ENCODE measurements around the gene MBNL3. TPM values are rescaled to one million over a fixed set of nuclear protein-coding genes. Genes with fewer than 3 reads are reported as not detected.

MBNL3 gene, protein sequence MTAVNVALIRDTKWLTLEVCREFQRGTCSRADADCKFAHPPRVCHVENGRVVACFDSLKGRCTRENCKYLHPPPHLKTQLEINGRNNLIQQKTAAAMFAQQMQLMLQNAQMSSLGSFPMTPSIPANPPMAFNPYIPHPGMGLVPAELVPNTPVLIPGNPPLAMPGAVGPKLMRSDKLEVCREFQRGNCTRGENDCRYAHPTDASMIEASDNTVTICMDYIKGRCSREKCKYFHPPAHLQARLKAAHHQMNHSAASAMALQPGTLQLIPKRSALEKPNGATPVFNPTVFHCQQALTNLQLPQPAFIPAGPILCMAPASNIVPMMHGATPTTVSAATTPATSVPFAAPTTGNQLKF
- total RNA-seq, result 10 to 100 TPM; 30.0 TPM

DNA sequence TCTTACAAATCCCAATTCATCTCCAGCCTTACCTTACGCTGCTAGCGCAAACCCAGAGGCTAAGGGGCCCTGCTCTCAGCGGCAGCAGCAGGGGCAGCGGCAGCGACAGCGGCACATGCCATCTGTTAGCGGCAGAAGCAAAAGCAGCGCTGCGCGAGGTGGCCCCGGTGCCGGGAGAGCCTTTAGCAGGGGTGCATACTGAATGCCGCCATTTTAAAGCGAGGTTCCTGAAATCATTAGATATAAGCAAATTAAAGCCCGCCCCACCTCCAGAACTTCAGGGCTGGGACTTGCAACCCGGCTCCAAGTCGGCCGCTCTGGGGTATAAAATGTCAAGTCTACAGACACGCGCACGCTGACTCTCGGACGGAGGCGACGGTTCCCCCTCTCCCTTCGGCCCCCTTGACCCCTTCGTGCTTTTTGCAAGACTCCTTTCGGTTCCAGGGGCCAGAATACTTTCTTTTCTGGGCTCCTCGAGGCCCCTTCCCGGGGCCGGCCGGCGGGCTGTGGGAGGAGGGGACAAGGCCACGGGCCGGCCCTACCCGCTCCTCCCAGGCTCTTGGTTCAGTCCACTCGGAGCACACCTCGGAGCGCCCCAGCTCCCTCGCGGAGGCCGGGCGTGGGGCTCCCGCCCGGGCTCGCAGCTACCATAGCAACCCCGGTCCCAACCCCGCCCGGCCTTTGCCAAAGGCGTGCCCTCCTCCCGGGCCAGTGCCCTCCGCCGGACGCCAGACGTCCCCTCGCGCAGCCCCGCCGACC is at the start of gene MBNL3:
Gene MBNL3, minus strand, starts transcription at position 220 of the 759 bp plus-strand sequence. CDS start 49,427 bp downstream, outside the sequence.
- Mint-ChIP-seq H3K4me3 (peak within 1 kb of the TSS; percentile 96), H3K36me3 (ENCODE audit: low read depth) (peaks cover 4% of the 10 kb centered on the region), H3K27me3 (ENCODE audit: low read depth) (no peaks in the 10 kb centered on the region), H3K4me1 (ENCODE audit: low read depth) (peaks cover 48% of the 10 kb centered on the region), H3K9me3 (ENCODE audit: insufficient read depth) (no peaks in the 10 kb centered on the region), H3K27ac (peak within 1 kb of the TSS; percentile 97)
- POLR2A ChIA-PET, result interaction anchor here (0.6 to 2.0 kb wide), 3 partner anchors 9 to 270 kb away, joined by 3 to 11 read pairs (median 3); partner anchors contain the start of gene RAP2C
- peak; percentile 71 for DNase-seq
- CTCF ChIA-PET, result interaction anchor here (1.0 kb wide), 1 partner anchor 196 kb away, joined by 3 read pairs; no protein-coding TSS in a partner anchor
- ATAC-seq, result peak; percentile 78

DNA sequence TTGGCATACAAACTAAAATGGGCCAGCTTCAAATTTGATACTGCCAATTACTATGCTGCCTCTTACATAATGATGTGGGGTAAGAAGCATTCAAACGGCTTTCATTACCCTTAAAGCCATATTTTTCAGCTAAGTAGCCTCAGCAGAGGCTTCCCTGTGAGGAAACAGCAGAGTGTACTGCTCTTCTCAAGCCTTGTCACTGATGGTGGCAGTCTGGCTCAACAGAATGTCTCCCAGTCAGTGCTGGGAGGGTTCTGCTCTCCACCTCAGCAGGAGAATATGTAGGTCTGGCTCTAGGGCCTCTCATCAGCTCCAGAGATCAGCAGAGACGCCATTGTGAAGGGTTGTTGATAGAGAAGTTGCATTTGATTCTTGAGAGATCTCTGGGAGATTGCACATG is 44.6 kb upstream of the MBNL3 start:
- H3K4me3 Mint-ChIP-seq, result no peak overlapping the region
- no peaks in the 10 kb centered on the region for H3K36me3 Mint-ChIP-seq (ENCODE audit: low read depth)
- DNase-seq (no peak), ATAC-seq (no peak)
- ChIA-PET POLR2A (no interaction called here), CTCF (no interaction called here)
- no peaks in the 10 kb centered on the region for H3K9me3 Mint-ChIP-seq (ENCODE audit: insufficient read depth)
- H3K4me1 Mint-ChIP-seq (ENCODE audit: low read depth), result peaks cover 10% of the 10 kb centered on the region
- H3K27ac Mint-ChIP-seq, result no peak overlapping the region
- H3K27me3 Mint-ChIP-seq (ENCODE audit: low read depth), result peaks cover 4% of the 10 kb centered on the region

DNA sequence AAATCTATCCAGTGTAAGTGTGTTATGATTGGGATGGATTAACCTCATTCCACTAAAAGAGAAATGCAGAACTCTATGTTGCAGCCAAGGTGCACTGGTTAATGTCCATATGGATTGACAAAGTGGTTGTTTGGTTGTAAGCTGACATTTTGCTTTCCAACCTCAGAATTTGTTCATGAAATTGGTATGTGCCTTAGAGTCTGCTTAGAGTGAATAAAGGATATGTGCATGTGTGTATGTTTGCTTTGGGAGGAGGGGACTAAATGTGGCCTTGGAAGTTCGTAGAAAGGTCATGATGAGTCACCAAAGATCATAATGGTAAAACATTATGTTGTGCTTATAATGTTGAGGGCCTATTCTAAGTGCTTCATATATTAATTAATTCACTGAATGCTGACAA is 44.1 kb upstream of the MBNL3 start:
- DNase-seq, result no peak
- CTCF ChIA-PET, result no interaction called here
- ATAC-seq, result no peak
- POLR2A ChIA-PET, result no interaction called here
- no peak overlapping the region for H3K27ac Mint-ChIP-seq
- H3K36me3 Mint-ChIP-seq (ENCODE audit: low read depth), result no peaks in the 10 kb centered on the region
- peaks cover 4% of the 10 kb centered on the region for H3K27me3 Mint-ChIP-seq (ENCODE audit: low read depth)
- no peak overlapping the region for H3K4me3 Mint-ChIP-seq
- H3K9me3 Mint-ChIP-seq (ENCODE audit: insufficient read depth), result no peaks in the 10 kb centered on the region
- peaks cover 10% of the 10 kb centered on the region for H3K4me1 Mint-ChIP-seq (ENCODE audit: low read depth)

DNA sequence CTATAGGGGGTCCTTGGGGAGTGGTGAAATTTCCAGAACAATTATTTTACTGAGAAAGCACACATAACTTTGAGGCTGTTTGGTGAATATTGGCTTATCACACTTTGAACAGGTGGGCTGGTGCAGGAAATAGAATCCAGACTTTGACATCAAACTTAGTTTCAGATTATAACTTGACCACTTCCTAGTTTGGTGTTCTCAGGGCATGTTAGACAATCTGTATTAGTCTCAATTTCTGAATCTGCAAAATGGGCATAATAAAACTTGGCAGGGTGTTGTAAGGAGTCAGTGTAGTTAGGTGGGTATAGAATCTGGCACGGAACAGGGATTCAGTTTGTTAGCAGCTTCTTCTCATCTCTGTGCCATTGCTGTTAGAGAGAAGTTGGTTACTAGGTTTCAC is 43.3 kb upstream of the MBNL3 start:
- ATAC-seq, result no peak
- CTCF ChIA-PET, result no interaction called here
- H3K27me3 Mint-ChIP-seq (ENCODE audit: low read depth), result peaks cover 4% of the 10 kb centered on the region
- DNase-seq, result no peak
- no peak overlapping the region for H3K4me3 Mint-ChIP-seq
- no peaks in the 10 kb centered on the region for H3K36me3 Mint-ChIP-seq (ENCODE audit: low read depth)
- H3K4me1 Mint-ChIP-seq (ENCODE audit: low read depth), result peaks cover 10% of the 10 kb centered on the region
- POLR2A ChIA-PET, result no interaction called here
- H3K9me3 Mint-ChIP-seq (ENCODE audit: insufficient read depth), result no peaks in the 10 kb centered on the region
- H3K27ac Mint-ChIP-seq, result no peak overlapping the region

- Mint-ChIP-seq H3K4me1 (ENCODE audit: low read depth) (no peaks in the 10 kb centered on the region), H3K27ac (no peak overlapping the region), H3K4me3 (no peak overlapping the region), H3K36me3 (ENCODE audit: low read depth) (no peaks in the 10 kb centered on the region), H3K27me3 (ENCODE audit: low read depth) (peaks cover 5% of the 10 kb centered on the region), H3K9me3 (ENCODE audit: insufficient read depth) (no peaks in the 10 kb centered on the region)
- POLR2A ChIA-PET, result no interaction called here
- ATAC-seq (no peak), DNase-seq (no peak)
- CTCF ChIA-PET, result no interaction called here
These were observed 32.0 kb upstream of the MBNL3 start for GRCh38 chrX:132520792-132521191.

DNA sequence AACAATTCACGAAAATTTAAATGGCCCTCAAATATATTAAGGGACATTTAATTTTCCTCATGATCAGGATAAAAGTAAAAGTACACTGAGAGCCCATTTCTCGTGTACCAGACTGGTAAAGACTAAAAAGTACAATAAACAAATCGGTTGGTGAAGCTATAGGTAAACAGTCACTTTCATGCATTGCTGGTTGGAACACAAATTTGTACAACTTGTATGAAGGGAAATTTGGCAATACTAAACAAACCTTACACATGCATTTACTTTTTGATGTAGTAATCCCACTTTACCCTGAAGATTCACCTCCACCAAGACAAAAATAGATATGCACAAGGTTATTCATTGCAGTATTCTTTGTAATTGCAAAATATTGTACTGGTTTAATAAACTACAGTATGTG is 31.4 kb upstream of the MBNL3 start:
- Mint-ChIP-seq H3K4me3 (no peak overlapping the region), H3K9me3 (ENCODE audit: insufficient read depth) (no peaks in the 10 kb centered on the region), H3K36me3 (ENCODE audit: low read depth) (no peaks in the 10 kb centered on the region), H3K4me1 (ENCODE audit: low read depth) (no peaks in the 10 kb centered on the region), H3K27ac (no peak overlapping the region), H3K27me3 (ENCODE audit: low read depth) (peaks cover 5% of the 10 kb centered on the region)
- ATAC-seq (no peak), DNase-seq (no peak)
- ChIA-PET POLR2A (no interaction called here), CTCF (no interaction called here)

- DNase-seq, result no peak
- no peak for ATAC-seq
- H3K4me1 Mint-ChIP-seq (ENCODE audit: low read depth), result no peaks in the 10 kb centered on the region
- H3K27me3 Mint-ChIP-seq (ENCODE audit: low read depth), result peaks cover 5% of the 10 kb centered on the region
- ChIA-PET CTCF (no interaction called here), POLR2A (no interaction called here)
- no peaks in the 10 kb centered on the region for H3K36me3 Mint-ChIP-seq (ENCODE audit: low read depth)
- H3K9me3 Mint-ChIP-seq (ENCODE audit: insufficient read depth), result no peaks in the 10 kb centered on the region
- no peak overlapping the region for H3K4me3 Mint-ChIP-seq
- no peak overlapping the region for H3K27ac Mint-ChIP-seq
These were observed 29.6 kb upstream of the MBNL3 start for GRCh38 chrX:132518401-132518800.

GRCh38 chrX:132508834-132509233 is 20.0 kb upstream of the MBNL3 start:
- Mint-ChIP-seq H3K4me1 (ENCODE audit: low read depth) (no peaks in the 10 kb centered on the region), H3K4me3 (no peak overlapping the region), H3K27me3 (ENCODE audit: low read depth) (peaks cover 4% of the 10 kb centered on the region), H3K9me3 (ENCODE audit: insufficient read depth) (no peaks in the 10 kb centered on the region), H3K36me3 (ENCODE audit: low read depth) (no peaks in the 10 kb centered on the region), H3K27ac (no peak overlapping the region)
- ChIA-PET POLR2A (no interaction called here), CTCF (no interaction called here)
- DNase-seq (no peak), ATAC-seq (no peak)

GRCh38 chrX:132505116-132505515 is 16.3 kb upstream of the MBNL3 start:
- ATAC-seq (no peak), DNase-seq (no peak)
- Mint-ChIP-seq H3K27me3 (ENCODE audit: low read depth) (peaks cover 2% of the 10 kb centered on the region), H3K36me3 (ENCODE audit: low read depth) (no peaks in the 10 kb centered on the region), H3K4me3 (no peak overlapping the region), H3K9me3 (ENCODE audit: insufficient read depth) (no peaks in the 10 kb centered on the region), H3K27ac (no peak overlapping the region), H3K4me1 (ENCODE audit: low read depth) (no peaks in the 10 kb centered on the region)
- ChIA-PET CTCF (no interaction called here), POLR2A (no interaction called here)

- H3K4me1 Mint-ChIP-seq (ENCODE audit: low read depth), result no peaks in the 10 kb centered on the region
- POLR2A ChIA-PET, result no interaction called here
- ATAC-seq (no peak), DNase-seq (no peak)
- CTCF ChIA-PET, result no interaction called here
- H3K36me3 Mint-ChIP-seq (ENCODE audit: low read depth), result no peaks in the 10 kb centered on the region
- no peak overlapping the region for H3K4me3 Mint-ChIP-seq
- no peaks in the 10 kb centered on the region for H3K9me3 Mint-ChIP-seq (ENCODE audit: insufficient read depth)
- peaks cover 4% of the 10 kb centered on the region for H3K27me3 Mint-ChIP-seq (ENCODE audit: low read depth)
- no peak overlapping the region for H3K27ac Mint-ChIP-seq
These were observed 15.6 kb upstream of the MBNL3 start for GRCh38 chrX:132504417-132504816.

DNA sequence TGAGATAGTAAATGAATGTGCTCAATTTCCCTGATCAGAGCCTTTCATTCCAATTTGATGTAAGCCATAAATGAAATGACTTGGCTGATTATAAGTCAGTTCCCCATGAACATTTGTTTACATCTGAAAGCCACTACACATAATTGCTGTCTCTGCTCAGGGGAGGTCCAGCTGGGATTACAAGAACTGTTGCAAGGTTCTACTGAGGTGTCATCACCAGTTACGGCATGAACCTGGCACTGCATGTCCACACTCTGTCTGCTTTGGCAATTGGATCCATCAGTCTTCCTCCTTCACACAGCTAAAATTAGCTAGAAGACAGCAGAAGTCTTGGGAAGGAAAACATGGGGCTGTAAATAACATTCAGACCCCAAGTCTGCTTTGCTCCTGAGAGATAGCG is 12.8 kb upstream of the MBNL3 start:
- ATAC-seq (no peak), DNase-seq (no peak)
- Mint-ChIP-seq H3K9me3 (ENCODE audit: insufficient read depth) (no peaks in the 10 kb centered on the region), H3K36me3 (ENCODE audit: low read depth) (no peaks in the 10 kb centered on the region), H3K27me3 (ENCODE audit: low read depth) (peaks cover 2% of the 10 kb centered on the region), H3K4me1 (ENCODE audit: low read depth) (no peaks in the 10 kb centered on the region), H3K4me3 (no peak overlapping the region), H3K27ac (no peak overlapping the region)
- ChIA-PET CTCF (no interaction called here), POLR2A (no interaction called here)

DNA sequence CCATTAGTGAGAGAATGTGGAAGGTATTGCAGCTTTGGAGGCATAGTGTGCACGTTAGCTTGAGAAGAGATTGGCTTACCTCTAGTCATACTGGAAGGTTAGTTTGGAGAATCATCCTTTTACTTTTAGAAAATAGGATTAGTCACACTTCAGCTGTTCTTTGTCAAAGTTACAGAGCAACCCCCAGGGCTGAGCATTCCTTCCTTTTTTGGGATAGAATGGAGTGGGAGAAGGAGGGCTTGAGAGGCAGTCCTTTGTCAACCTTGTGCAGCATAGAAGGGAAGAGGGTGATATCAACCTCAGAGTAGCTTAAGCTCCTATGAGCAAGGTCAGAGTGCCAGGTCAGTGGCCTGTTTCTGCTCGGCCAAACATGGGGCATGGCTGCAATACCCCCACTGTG is 8.6 kb upstream of the MBNL3 start:
- H3K4me3 Mint-ChIP-seq, result no peak overlapping the region
- ATAC-seq (no peak), DNase-seq (no peak)
- H3K27ac Mint-ChIP-seq, result no peak overlapping the region
- ChIA-PET CTCF (no interaction called here), POLR2A (no interaction called here)
- H3K4me1 Mint-ChIP-seq (ENCODE audit: low read depth), result no peaks in the 10 kb centered on the region
- no peaks in the 10 kb centered on the region for H3K36me3 Mint-ChIP-seq (ENCODE audit: low read depth)
- H3K9me3 Mint-ChIP-seq (ENCODE audit: insufficient read depth), result no peaks in the 10 kb centered on the region
- peaks cover 2% of the 10 kb centered on the region for H3K27me3 Mint-ChIP-seq (ENCODE audit: low read depth)

Data from activated CD8-positive, alpha-beta T cell treated with anti-CD3 and anti-CD28 coated beads, Interleukin-2, amount 10 ng/mL, durations not matched to agents 7 days and 5 days (primary cell).